ENCODE measurements around the gene IDH1.

- no peak for TF ChIP-seq CTCF (IDR thresholded peaks at IDR 0.05)
- TF ChIP-seq EZH2 (IDR thresholded peaks at IDR 0.05; ENCODE audit: borderline replicate concordance, insufficient read depth, low read depth, low read length, poor library complexity, severe bottlenecking): no peak
Measured at GRCh38 chr2:208251098-208251497, 3.8 kb downstream of the IDH1 start.

Measured in B cell (primary cell).